ENCODE results near the gene CYP2S1.
"Not testable (repeated sequence)": the region's sequence is repeated elsewhere in the genome, so short reads cannot be mapped to it uniquely, and the experiment has no call there.

The CYP2S1 gene

DNA sequence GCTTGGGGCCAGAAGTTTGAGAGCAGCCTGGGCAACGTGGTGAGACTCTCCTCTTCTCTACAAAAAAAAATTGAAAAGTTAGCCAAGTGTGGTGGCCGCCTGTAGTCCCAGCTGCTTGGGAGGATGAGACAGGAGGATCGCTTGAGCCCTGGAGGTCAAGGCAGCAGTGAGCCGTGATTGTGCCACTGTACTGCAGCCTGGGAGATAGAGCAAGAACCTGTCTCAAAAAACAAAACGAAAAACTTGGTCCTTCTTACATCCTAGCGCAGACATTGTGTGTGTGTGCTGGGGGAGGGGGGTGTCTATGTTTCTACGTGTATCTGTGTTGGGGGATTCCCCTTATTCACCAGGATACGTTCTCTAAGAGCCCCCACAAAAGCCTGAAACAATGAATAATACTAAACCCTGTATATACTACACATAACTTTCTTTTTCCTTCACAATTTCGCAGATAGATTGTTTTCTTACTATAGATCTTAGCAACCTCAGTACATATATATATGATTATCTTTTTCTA, 33.9 kb downstream of the CYP2S1 start:
- no peak for DNase-seq

DNA sequence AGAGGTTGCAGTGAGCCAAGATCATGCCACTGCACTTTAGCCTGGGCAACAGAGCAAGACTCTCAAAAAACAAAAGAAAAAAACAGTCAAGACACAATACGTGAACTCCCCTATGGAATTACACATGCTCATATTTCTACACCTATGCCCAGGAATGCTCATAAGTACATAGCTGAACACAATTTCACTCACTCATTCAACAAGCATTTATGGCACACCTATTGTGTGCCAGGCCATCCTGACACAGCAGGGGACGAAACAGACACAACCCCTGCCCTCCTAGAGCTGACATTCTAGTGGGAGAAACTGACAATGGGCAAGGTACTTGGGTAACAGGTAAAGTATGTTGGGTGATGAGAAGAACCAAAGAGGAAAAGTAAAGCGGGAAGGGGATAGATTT, 35.5 kb downstream of the CYP2S1 start:
- DNase-seq = no peak

GRCh38 chr19:41229338-41229737, 36.3 kb downstream of the CYP2S1 start:
- DNase-seq = not testable (repeated sequence)

DNA sequence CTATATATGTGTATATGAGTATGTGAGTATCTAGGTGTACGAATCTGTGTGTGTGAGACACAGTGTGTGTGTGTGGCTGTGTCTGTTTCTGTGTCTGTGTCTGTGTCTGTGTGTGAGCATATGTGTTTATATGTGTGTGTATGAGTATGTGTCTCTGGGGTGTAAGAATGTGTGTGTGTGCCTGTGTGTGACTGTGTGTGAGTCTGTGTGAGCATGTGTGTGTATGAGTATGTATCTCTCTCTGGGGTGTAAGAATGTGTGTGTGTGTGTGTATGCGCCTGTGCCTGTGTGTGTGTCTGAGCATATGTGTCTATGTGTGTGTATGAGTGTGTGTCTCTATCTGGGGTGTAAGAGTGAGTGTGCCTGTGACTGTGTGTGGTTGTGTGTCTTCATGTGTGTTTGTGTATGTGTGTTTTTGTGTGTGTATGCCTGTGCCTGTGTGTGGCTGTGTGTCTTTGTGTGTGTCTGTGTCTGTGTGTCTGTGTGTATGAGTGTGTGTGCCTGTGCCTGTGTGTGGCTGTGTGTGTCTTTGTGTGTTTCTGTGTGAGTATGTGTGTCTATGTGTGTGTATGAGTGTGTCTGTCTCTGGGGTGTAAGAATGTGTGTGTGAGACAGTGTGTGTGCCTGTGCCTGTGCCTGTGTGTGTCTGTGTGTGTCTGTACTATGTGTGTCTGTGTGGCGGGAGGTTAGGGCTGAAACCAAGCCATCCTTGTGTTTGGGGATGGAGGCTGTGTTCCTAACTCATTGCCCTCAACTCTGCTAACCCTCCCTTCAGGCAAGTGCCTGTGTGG, 37.2 kb downstream of the CYP2S1 start:
- DNase-seq = no peak

- no peak for DNase-seq
Measured at GRCh38 chr19:41232686-41233085, 39.7 kb downstream of the CYP2S1 start.

DNA sequence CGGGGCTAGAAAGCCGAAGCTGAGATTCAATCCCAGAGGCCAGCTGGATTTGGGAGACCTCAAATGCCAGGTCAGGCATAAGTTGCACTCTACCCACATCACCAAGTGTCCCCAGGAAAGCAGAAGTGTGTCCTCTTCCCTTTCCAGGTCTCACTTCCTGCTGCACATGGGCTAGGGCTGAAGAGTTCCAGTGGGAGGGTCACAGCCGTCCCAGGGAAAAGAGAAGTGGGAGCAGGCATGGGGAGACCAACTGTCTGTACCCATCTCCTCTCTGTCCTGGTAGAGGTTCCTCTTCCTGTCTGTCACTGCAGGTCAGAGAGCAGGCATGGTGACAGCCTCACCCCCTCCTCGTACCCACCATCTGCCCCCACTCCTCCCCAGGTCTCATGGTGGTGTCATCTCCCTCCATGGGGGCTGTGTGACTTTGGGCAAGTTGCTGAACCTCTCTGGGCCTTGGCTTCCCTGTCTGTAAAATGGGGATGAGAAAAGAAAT, 40.8 kb downstream of the CYP2S1 start:
- DNase-seq = no peak

DNA sequence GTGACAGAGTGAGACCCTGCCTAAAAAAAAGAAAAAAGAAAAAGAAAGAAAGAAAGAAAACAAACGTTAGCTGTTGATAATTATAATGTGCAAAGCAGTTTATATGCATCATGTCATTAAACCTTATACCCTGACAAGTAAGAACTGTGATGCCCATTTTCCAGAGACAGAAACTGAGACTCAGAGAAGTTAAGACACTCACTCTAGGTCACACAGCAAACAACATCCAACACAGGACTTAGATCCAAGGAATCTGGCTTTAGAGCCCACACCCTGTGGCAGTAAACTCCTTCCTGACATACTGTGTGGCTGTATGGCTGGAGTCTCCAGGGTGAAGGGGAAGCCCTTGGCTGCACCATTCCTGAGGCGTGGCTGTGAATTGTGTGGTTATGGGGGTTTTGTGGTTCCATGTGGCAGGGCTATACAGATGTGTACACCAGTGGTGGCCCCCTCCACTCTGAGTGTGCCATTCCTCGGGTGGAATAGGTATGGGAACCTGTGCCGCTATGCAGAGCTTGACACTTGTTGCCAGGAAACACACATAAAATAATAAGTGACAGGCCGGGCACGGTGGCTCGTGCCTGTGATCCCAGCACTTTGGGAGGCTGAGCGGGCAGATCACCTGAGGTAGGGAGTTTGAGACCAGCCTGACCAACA, 41.6 kb downstream of the CYP2S1 start:
- no peak for DNase-seq

GRCh38 chr19:41235480-41235879, 42.5 kb downstream of the CYP2S1 start:
- no peak for DNase-seq

- DNase-seq = no peak
Measured at GRCh38 chr19:41238244-41238643, 45.2 kb downstream of the CYP2S1 start.

GRCh38 chr19:41239363-41239762, 46.3 kb downstream of the CYP2S1 start:
- no peak for DNase-seq

GRCh38 chr19:41239961-41240574, 47.0 kb downstream of the CYP2S1 start:
- DNase-seq = no peak

DNA sequence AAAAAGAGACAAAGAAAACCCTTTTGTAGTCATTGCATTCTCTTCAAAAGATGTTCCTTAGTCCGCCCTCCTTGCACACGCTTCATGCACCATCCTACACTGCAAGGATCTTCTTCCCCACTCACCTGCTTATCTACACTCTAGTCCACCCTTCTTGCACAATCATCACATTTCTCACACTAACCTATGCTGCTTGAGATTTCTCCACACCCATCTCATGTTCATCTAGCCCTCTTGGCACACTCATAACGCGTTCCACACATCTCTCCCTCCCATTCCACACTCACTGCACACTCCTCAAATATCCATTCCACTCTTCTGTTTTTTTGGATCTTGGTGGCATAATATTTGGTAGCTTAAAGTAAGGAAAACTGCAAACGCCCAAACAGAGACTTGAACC, 48.8 kb downstream of the CYP2S1 start:
- DNase-seq = no peak

- DNase-seq = no peak
Measured at GRCh38 chr19:41244117-41244516, 51.1 kb downstream of the CYP2S1 start.

DNA sequence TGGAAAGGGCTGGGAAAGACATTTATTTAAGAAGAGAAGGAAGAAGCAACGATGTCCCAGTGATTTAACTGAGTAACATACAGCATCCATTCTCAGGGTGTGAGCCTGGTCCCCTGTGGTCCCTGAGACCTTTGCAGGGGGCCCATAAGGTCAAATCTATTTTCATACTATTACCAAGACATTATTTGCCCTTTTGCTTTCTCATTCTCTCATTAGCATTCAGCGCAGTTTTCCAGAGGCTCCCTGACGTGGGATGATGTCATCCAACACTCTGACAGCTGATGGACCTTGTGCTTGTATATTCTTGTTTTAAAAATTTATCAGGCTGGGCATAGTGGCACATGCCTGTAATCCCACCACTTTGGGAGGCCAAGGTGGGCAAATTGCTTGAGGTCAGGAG, 52.8 kb downstream of the CYP2S1 start:
- no peak for DNase-seq

DNA sequence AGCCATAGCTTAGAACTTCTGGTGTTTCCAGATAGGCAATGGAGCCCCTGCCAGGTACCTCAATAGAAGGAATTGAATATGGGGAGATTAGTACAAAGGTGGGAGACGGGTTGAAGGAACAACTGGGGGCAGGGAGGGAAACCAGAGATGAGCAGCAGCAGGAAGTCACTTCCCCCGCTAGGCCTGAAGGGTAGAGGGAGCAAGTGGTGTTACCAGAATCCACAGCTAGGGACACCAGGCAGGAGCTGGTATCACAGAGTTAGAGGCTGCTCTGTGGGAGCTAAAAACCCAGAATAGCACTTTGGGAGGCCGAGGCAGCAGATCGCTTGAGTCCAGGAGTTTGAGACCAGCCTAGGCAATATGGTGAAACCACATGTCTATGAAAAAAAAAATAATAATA, 55.9 kb downstream of the CYP2S1 start:
- no peak for DNase-seq

GRCh38 chr19:41249707-41250423, 56.8 kb downstream of the CYP2S1 start:
- no peak for DNase-seq

DNA sequence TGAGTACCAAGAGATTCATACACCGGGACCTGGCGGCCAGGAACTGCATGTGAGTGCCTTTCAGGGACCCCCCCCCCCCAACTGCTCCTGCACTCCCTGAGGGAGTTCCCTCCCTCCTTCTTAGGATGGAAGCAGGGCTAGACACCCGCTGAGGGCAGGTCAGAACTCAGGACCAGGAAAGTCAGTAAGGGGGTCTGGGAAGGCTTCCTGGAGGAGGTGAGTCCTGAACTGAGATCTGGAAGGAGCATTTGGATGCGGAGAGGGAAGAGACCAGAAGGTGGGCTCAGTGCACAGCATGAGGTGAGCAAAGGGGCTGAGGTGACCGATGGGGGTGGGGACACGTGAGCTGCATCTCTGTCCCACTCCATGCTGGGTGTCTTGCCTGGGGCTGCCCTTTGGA, 60.6 kb downstream of the CYP2S1 start:
- no peak for DNase-seq

DNA sequence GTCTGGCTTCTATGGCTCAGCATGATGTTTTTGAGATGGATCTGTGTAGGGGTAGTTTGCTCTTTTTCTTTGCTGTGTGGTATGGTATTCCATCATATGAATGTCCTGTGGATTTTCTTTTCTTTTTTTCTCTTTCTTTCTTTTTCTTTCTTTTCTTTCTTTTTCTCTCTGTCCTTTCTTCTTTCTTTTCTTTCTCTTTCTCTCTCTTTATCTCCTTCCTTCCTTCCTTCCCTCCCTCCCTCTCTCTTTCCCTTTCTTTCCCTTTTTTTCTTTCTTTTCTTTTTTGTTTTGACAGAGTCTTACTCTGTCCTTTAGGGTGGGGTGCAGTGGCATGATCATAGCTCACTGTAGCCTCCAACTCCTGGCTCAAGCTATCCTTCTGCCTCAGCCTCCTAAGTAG, 62.2 kb downstream of the CYP2S1 start:
- no peak for DNase-seq
